Endothelial cell of umbilical vein (primary cell): Measurements from ENCODE around the gene FRRS1.

Experiments used
- EZH2 ChIP-seq: IDR thresholded peaks from 2 replicates; pipeline ENCODE4 v1.6.1; 2012; ENCODE audit warnings: borderline replicate concordance, low read depth, mild to moderate bottlenecking, moderate library complexity, low read length, inconsistent platforms; ENCODE audit not compliant: severe bottlenecking
- FOS ChIP-seq: IDR thresholded peaks from 2 replicates; pipeline ENCODE4 v1.6.1; 2011; ENCODE audit warnings: mild to moderate bottlenecking, low read length, moderate library complexity, borderline replicate concordance; ENCODE audit not compliant: insufficient read depth
- GATA2 ChIP-seq: IDR thresholded peaks from 2 replicates; pipeline ENCODE4 v1.7.0; 2011; ENCODE audit warnings: low read depth, mild to moderate bottlenecking, moderate library complexity, mixed read lengths, low read length; ENCODE audit not compliant: insufficient read length, insufficient read depth
- JUN ChIP-seq: IDR thresholded peaks from 2 replicates; pipeline ENCODE4 v1.6.1; 2011; ENCODE audit warnings: borderline replicate concordance, low read depth; ENCODE audit not compliant: insufficient read length, insufficient read depth
- MYC ChIP-seq: IDR thresholded peaks from one replicate; pipeline ENCODE4 v1.6.1; 2011; ENCODE audit warnings: mild to moderate bottlenecking, low read depth, low read length
- POLR2A ChIP-seq: IDR thresholded peaks from 2 replicates; pipeline ENCODE4 v1.6.1; 2012; ENCODE audit warnings: low read depth, mild to moderate bottlenecking, control low read depth, low read length
- POLR2AphosphoS5 ChIP-seq: IDR thresholded peaks from 2 replicates; pipeline ENCODE4 v1.6.1; 2012; ENCODE audit warnings: low read depth, mild to moderate bottlenecking, control low read depth, low read length, moderate library complexity; ENCODE audit not compliant: insufficient read depth
- TF ChIP-seq, protein P1 (sequence below), 2 donors: IDR thresholded peaks; 1 replicate in 1 of 2; 2 replicates in 1 of 2; pipeline ENCODE4 v1.5.1; 2011; ENCODE audit warnings: low read length in 2 of 2, mild to moderate bottlenecking in 2 of 2, moderate library complexity in 2 of 2, control low read depth in 1 of 2, inconsistent platforms in 1 of 2, low read depth in 1 of 2; ENCODE audit not compliant: insufficient read depth in 1 of 2; ENCODE audit errors: extremely low read depth in 1 of 2
- TF ChIP-seq, protein P2 (sequence below): IDR thresholded peaks from 2 replicates; pipeline ENCODE4 v1.6.1; 2011; ENCODE audit not compliant: insufficient read depth, insufficient read length

DNA sequence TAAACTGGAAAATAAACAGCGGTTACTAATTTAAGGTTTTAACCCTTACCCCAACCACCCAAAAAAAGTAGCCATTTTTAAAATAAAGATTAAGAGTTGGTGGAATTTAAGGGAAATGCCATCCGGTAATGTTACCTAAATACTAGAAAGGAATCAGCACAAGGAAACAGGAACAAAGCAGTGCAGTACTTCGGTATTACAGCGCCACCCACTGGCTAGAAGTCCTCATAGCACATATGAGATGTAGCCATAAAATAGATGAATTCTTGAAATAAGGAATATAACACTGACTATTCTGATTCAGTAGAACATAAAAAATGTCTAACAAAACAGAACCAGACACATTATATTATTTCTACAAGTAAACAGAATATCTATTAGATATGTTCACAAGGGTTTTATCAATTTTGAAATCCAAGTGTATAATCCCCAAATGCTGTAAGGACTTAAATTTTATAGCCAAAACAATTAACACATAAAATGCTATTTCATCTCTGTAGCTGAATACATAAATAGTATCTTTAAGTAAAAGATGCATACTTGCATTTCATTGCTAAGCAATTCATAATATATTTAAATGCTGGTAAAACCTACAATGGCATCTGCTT, 58.8 kb downstream of the FRRS1 start:
- TF ChIP-seq, protein P1, sequence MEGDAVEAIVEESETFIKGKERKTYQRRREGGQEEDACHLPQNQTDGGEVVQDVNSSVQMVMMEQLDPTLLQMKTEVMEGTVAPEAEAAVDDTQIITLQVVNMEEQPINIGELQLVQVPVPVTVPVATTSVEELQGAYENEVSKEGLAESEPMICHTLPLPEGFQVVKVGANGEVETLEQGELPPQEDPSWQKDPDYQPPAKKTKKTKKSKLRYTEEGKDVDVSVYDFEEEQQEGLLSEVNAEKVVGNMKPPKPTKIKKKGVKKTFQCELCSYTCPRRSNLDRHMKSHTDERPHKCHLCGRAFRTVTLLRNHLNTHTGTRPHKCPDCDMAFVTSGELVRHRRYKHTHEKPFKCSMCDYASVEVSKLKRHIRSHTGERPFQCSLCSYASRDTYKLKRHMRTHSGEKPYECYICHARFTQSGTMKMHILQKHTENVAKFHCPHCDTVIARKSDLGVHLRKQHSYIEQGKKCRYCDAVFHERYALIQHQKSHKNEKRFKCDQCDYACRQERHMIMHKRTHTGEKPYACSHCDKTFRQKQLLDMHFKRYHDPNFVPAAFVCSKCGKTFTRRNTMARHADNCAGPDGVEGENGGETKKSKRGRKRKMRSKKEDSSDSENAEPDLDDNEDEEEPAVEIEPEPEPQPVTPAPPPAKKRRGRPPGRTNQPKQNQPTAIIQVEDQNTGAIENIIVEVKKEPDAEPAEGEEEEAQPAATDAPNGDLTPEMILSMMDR (IDR thresholded peaks at IDR 0.05; ENCODE audit: extremely low read depth in 1 of 2, insufficient read depth in 1 of 2, low read depth in 1 of 2, low read length in 2 of 2) = peak; percentile 58 to 71
- TF ChIP-seq JUN = no peak
- TF ChIP-seq POLR2A = no peak
- TF ChIP-seq POLR2AphosphoS5 = no peak
- TF ChIP-seq, protein P2, sequence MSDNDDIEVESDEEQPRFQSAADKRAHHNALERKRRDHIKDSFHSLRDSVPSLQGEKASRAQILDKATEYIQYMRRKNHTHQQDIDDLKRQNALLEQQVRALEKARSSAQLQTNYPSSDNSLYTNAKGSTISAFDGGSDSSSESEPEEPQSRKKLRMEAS = no peak
- TF ChIP-seq EZH2 = no peak
- no peak for TF ChIP-seq MYC
- no peak for TF ChIP-seq FOS
- TF ChIP-seq GATA2 = no peak
